A673 (cell line): ENCODE measurements around the gene MAT2B.

Experiments used
- EZH2 ChIP-seq: fragments of 200-600 bp; sonication (generic); IDR thresholded peaks from 2 replicates; pipeline ENCODE4 v1.6.1; 2017; ENCODE audit warnings: borderline replicate concordance, low read depth, mild to moderate bottlenecking, mixed read lengths, antibody characterized with exemption, low read length; ENCODE audit not compliant: poor library complexity, severe bottlenecking
- TF ChIP-seq, protein P1 (sequence below): fragments of 300-800, 200-600 bp; sonication (generic); conservative IDR thresholded peaks from 2 replicates; pipeline ENCODE4 v1.5.1; 2017; ENCODE audit warnings: low read depth, mild to moderate bottlenecking, antibody characterized with exemption, low read length, moderate library complexity, mixed read lengths

GRCh38 chr5:163533223-163533622 is 27.8 kb downstream of the MAT2B start:
- TF ChIP-seq, protein P1, sequence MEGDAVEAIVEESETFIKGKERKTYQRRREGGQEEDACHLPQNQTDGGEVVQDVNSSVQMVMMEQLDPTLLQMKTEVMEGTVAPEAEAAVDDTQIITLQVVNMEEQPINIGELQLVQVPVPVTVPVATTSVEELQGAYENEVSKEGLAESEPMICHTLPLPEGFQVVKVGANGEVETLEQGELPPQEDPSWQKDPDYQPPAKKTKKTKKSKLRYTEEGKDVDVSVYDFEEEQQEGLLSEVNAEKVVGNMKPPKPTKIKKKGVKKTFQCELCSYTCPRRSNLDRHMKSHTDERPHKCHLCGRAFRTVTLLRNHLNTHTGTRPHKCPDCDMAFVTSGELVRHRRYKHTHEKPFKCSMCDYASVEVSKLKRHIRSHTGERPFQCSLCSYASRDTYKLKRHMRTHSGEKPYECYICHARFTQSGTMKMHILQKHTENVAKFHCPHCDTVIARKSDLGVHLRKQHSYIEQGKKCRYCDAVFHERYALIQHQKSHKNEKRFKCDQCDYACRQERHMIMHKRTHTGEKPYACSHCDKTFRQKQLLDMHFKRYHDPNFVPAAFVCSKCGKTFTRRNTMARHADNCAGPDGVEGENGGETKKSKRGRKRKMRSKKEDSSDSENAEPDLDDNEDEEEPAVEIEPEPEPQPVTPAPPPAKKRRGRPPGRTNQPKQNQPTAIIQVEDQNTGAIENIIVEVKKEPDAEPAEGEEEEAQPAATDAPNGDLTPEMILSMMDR: no peak
- TF ChIP-seq EZH2: no peak
